AG04450 (cell line): Measurements from ENCODE around the gene MYO7B. TPM values are rescaled to one million over a fixed set of nuclear protein-coding genes. Genes with fewer than 3 reads are reported as not detected.

Experiments used
- CTCF ChIA-PET: fragments of 300-600, 350-600 bp; formaldehyde crosslinking; extraction: SDS; loops from one replicate; lab custom pipeline; 2022; ENCODE audit warnings: antibody characterized with exemption, inconsistent platforms; lab: Charles Lee
- POLR2A ChIA-PET: fragments of 350-600 bp; formaldehyde crosslinking; extraction: SDS; loops from one replicate; lab custom pipeline; 2021; ENCODE audit warnings: antibody characterized with exemption, inconsistent platforms; lab: Yijun Ruan, JAX
- DNase-seq: peaks from one replicate; pipeline ENCODE4 v3.0.0-alpha.2; 2011; ENCODE audit warnings: low read depth, low spot score
- H3K27ac ChIP-seq: one replicate; pipeline ENCODE4 v1.5.1; 2012; ENCODE audit warnings: low read depth, low read length, control low read depth
- H3K27me3 ChIP-seq: one replicate; pipeline ENCODE4 v1.6.0; 2012; ENCODE audit warnings: low read length; ENCODE audit not compliant: control insufficient read depth, insufficient read depth
- H3K4me3 ChIP-seq: 2 replicates; pipeline ENCODE4 v1.5.1; 2011; ENCODE audit warnings: mild to moderate bottlenecking, low read depth, low read length, control low read depth
- H3K9me3 ChIP-seq: 2 replicates; pipeline ENCODE4 v1.5.1; 2012; ENCODE audit warnings: low read length; ENCODE audit not compliant: control insufficient read depth, insufficient read depth
- CTCF ChIP-seq: IDR thresholded peaks from 2 replicates; pipeline ENCODE4 v1.5.1; 2011; ENCODE audit warnings: low read depth, low read length, control low read depth, inconsistent platforms
- polyA plus RNA-seq: library from polyadenylated mRNA; depleted of rRNA; stranded (reverse); fragments of >200 nt; gene quantifications from 2 replicates; pipeline ENCODE4 v1.2.3, GENCODE V29; 2011

MYO7B gene
- polyA plus RNA-seq, 1 experiment = 0.02 TPM

GRCh38 chr2:127594116-127594591, 58.7 kb downstream of the MYO7B start:
- no peak for TF ChIP-seq CTCF
- ChIA-PET POLR2A (no interaction called here), CTCF (no interaction called here)
- no peak overlapping the region for H3K27ac ChIP-seq
- no peak overlapping the region for H3K4me3 ChIP-seq
- H3K9me3 ChIP-seq = peaks cover 8% of the 10 kb centered on the region; the same call in 1 of the 2 replicates
- no peaks in the 10 kb centered on the region for H3K27me3 ChIP-seq
- no peak for DNase-seq

GRCh38 chr2:127596311-127597045, 61.0 kb downstream of the MYO7B start:
- ChIA-PET CTCF (no interaction called here), POLR2A (interaction anchor here (1.1 kb wide), 1 partner anchor 105 kb away, joined by 3 read pairs; the partner anchor contains the start of gene SFT2D3)
- DNase-seq = no peak

GRCh38 chr2:127597046-127597983, 61.8 kb downstream of the MYO7B start:
- Histone ChIP-seq H3K9me3 (peaks cover 11% of the 10 kb centered on the region), H3K27ac (no peak overlapping the region), H3K4me3 (no peak overlapping the region), H3K27me3 (no peaks in the 10 kb centered on the region)
- TF ChIP-seq CTCF = no peak
- ChIA-PET POLR2A (no interaction called here), CTCF (no interaction called here)
- no peak for DNase-seq

More at GRCh38 chr2:127596311-127597045, 61.0 kb downstream of the MYO7B start:
- no peaks in the 10 kb centered on the region for H3K27me3 ChIP-seq
- no peak for TF ChIP-seq CTCF
- peaks cover 8% of the 10 kb centered on the region; the same call in 1 of the 2 replicates for H3K9me3 ChIP-seq
- H3K27ac ChIP-seq = no peak overlapping the region
- no peak overlapping the region for H3K4me3 ChIP-seq

- Histone ChIP-seq H3K4me3 (no peak overlapping the region), H3K9me3 (peaks cover 16% of the 10 kb centered on the region), H3K27me3 (no peaks in the 10 kb centered on the region), H3K27ac (no peak overlapping the region)
- TF ChIP-seq CTCF = no peak
- POLR2A ChIA-PET = no interaction called here
- CTCF ChIA-PET = no interaction called here
- DNase-seq = no peak
Observed at GRCh38 chr2:127597984-127598380, 62.5 kb downstream of the MYO7B start.
